HepG2 (cell line): ENCODE measurements around the gene DISP1. TPM values are rescaled to one million over a fixed set of nuclear protein-coding genes. Genes with fewer than 3 reads are reported as not detected.

Experiments
- ATAC-seq: fragments of 200-7000 bp; cut with Tn5 transposase; 3 replicates; pipeline ENCODE4 v1.9.1; 2020; ENCODE audit warnings: mild to moderate bottlenecking, moderate library complexity
- BruUV-seq: library from RNA; stranded (reverse); fragments of 400-500 nt; replicated peaks from 2 replicates; lab custom pipeline; 2021; lab: Mats Ljungman, UMichigan
- CTCF ChIA-PET: fragments of 300-600 bp; formaldehyde crosslinking; extraction: SDS; loops from one replicate; lab custom pipeline; 2021; ENCODE audit warnings: low total read pairs, inconsistent platforms, low intra/inter-chr PET ratio; lab: Yijun Ruan, JAX
- POLR2A ChIA-PET: fragments of 350-600 bp; sonication (Branson Sonifier 250); formaldehyde crosslinking; loops from one replicate; lab custom pipeline; 2020; ENCODE audit warnings: antibody characterized with exemption, inconsistent platforms; lab: Yijun Ruan, JAX
- DNase-seq: peaks from one replicate; pipeline ENCODE4 v3.0.0-alpha.2; 2015; ENCODE audit warnings: low spot score
- FAIRE-seq: peaks from 3 replicates; lab custom pipeline; 2011; peaks lifted over from hg19 to GRCh38; lab: Jason Lieb, UNC
- H2AFZ ChIP-seq: one replicate; pipeline ENCODE4 v1.6.1; 2011; ENCODE audit warnings: low read length, inconsistent platforms
- H3K27ac ChIP-seq: fragments of 300-600 bp; 3 replicates; pipeline ENCODE4 v1.8.0; 2011; ENCODE audit warnings: mixed run types, mild to moderate bottlenecking, mixed read lengths, low read length, inconsistent platforms; ENCODE audit not compliant: insufficient read depth; ENCODE audit errors: extremely low read length
- H3K27me3 ChIP-seq, 2 experiments: fragments of 200-600 bp in 1 of 2; 2 replicates in 1 of 2; 3 replicates in 1 of 2; pipeline versions ENCODE4 v1.6.0 to v1.8.0; 2011; ENCODE audit warnings: low read length in 2 of 2, mild to moderate bottlenecking in 2 of 2, moderate library complexity in 2 of 2, inconsistent platforms in 1 of 2; ENCODE audit not compliant: insufficient read depth in 2 of 2, control insufficient read depth in 1 of 2
- H3K36me3 ChIP-seq, 2 experiments: fragments of 200-600 bp in 1 of 2; replicated peaks in 1 of 2; 2 replicates in 1 of 2; 3 replicates in 1 of 2; pipeline versions ENCODE4 v1.5.1 to v1.8.0; 2011; ENCODE audit warnings: low read length in 2 of 2, inconsistent platforms in 1 of 2; ENCODE audit not compliant: insufficient read depth in 2 of 2, control insufficient read depth in 1 of 2
- H3K4me1 ChIP-seq: 2 replicates; pipeline ENCODE4 v1.5.1; 2012; ENCODE audit warnings: low read length, inconsistent platforms; ENCODE audit not compliant: insufficient read depth
- H3K4me2 ChIP-seq: 2 replicates; pipeline ENCODE4 v1.6.0; 2011; ENCODE audit warnings: low read depth, low read length, inconsistent platforms
- H3K4me3 ChIP-seq, 3 experiments: fragments of 200-600 bp in 1 of 3; sonication (generic), shearing (Covaris generic) in 1 of 3; replicated peaks in 1 of 3; 2 replicates each; pipeline ENCODE4 v1.5.1; 2011 to 2016; ENCODE audit warnings: low read length in 3 of 3, inconsistent platforms in 2 of 3, low read depth in 2 of 3, mild to moderate bottlenecking in 2 of 3, control low read depth in 1 of 3, mixed read lengths in 1 of 3; ENCODE audit not compliant: insufficient read depth in 1 of 3
- H3K79me2 ChIP-seq: one replicate; pipeline ENCODE4 v1.6.1; 2011; ENCODE audit warnings: low read length, inconsistent platforms; ENCODE audit not compliant: insufficient read depth
- H3K9ac ChIP-seq: 2 replicates; pipeline ENCODE4 v1.6.0; 2011; ENCODE audit warnings: mild to moderate bottlenecking, low read depth, low read length, inconsistent platforms; ENCODE audit not compliant: insufficient read depth
- H3K9me3 ChIP-seq: 2 replicates; pipeline ENCODE4 v1.5.1; 2012; ENCODE audit warnings: mild to moderate bottlenecking, low read length
- H4K20me1 ChIP-seq: 2 replicates; pipeline ENCODE4 v1.6.0; 2011; ENCODE audit warnings: inconsistent platforms, mild to moderate bottlenecking, low read length, moderate library complexity; ENCODE audit not compliant: insufficient read depth
- GABPA ChIP-seq, 2 experiments: IDR thresholded peaks; 2 replicates each; pipeline ENCODE4 v1.6.1; 2011 to 2016; ENCODE audit warnings: low read depth in 2 of 2, low read length in 1 of 2, missing biosample characterization in 1 of 2, missing genetic modification characterization in 1 of 2
- WGBS: methylation state at CpG from one replicate; pipeline ENCODE4 v1.1.6; 2017; ENCODE audit warnings: low lambda C conversion rate; 5-methylcytosine and 5-hydroxymethylcytosine counted together
- in situ Hi-C: cut with HindIII; loops from 2 replicates; pipeline ENCODE4 v1.10.0; 2017; ENCODE audit warnings: low pct_unique_long_range_greater_than_20kb; ENCODE audit not compliant: extremely low pct_ligation_motif_present
- intact Hi-C: fragments of 100-400 bp; cut with micrococcal nuclease; formaldehyde crosslinking; loops from one replicate; pipeline ENCODE4 v1.10.0; 2022; ENCODE audit not compliant: unreplicated experiment
- polyA plus RNA-seq, 8 experiments: library from polyadenylated mRNA; depleted of rRNA in 3 of 8; stranded (reverse) in 7 of 8; unstranded in 1 of 8; fragments of >200 nt; fragmentation: Illumina TruSeq in 4 of 8; extraction: Trizol in 4 of 8; gene quantifications; 2 replicates each; pipeline versions ENCODE4 v1.2.1 to v1.2.3, GENCODE V29; 2011 to 2016; ENCODE audit warnings: low read depth in 4 of 8, missing spikeins in 1 of 8, mixed read lengths in 1 of 8; ENCODE audit not compliant: insufficient read depth in 1 of 8
- total RNA-seq, 5 experiments: library from RNA; depleted of rRNA; stranded (reverse); fragments of >200 nt; fragmentation: Illumina TruSeq; extraction: Trizol; gene quantifications; 2 replicates each; pipeline ENCODE4 v1.2.3, GENCODE V29; 2016; ENCODE audit warnings: low read depth in 1 of 5
- TF ChIP-seq, protein P1 (sequence below): IDR thresholded peaks from 2 replicates; pipeline ENCODE4 v1.4.0; 2020; ENCODE audit warnings: mild to moderate bottlenecking, missing genetic modification reagents
- TF ChIP-seq, protein P2 (sequence below): sonication (generic); formaldehyde crosslinking; IDR thresholded peaks from 2 replicates; pipeline ENCODE4 v1.5.0; 2020; ENCODE audit warnings: missing genetic modification reagents, mild to moderate bottlenecking, borderline replicate concordance

The DISP1 gene
- total and polyA plus RNA-seq, 2 of the 13 experiments (the other 11 are each of a cell fraction or from before 2014, with no cell fraction given): 1.9 to 2.0 TPM

GRCh38 chr1:222811671-222812070 is 3.2 kb upstream of the DISP1 start (continued):
- TF ChIP-seq, protein P1, sequence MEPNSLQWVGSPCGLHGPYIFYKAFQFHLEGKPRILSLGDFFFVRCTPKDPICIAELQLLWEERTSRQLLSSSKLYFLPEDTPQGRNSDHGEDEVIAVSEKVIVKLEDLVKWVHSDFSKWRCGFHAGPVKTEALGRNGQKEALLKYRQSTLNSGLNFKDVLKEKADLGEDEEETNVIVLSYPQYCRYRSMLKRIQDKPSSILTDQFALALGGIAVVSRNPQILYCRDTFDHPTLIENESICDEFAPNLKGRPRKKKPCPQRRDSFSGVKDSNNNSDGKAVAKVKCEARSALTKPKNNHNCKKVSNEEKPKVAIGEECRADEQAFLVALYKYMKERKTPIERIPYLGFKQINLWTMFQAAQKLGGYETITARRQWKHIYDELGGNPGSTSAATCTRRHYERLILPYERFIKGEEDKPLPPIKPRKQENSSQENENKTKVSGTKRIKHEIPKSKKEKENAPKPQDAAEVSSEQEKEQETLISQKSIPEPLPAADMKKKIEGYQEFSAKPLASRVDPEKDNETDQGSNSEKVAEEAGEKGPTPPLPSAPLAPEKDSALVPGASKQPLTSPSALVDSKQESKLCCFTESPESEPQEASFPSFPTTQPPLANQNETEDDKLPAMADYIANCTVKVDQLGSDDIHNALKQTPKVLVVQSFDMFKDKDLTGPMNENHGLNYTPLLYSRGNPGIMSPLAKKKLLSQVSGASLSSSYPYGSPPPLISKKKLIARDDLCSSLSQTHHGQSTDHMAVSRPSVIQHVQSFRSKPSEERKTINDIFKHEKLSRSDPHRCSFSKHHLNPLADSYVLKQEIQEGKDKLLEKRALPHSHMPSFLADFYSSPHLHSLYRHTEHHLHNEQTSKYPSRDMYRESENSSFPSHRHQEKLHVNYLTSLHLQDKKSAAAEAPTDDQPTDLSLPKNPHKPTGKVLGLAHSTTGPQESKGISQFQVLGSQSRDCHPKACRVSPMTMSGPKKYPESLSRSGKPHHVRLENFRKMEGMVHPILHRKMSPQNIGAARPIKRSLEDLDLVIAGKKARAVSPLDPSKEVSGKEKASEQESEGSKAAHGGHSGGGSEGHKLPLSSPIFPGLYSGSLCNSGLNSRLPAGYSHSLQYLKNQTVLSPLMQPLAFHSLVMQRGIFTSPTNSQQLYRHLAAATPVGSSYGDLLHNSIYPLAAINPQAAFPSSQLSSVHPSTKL (CRISPR knock-in tag): peak; percentile 45; the same call in 1 of the 2 replicates

- Histone ChIP-seq H3K9ac (no peak overlapping the region), H4K20me1 (no peaks in the 10 kb centered on the region), H3K4me1 (peaks cover 68% of the 10 kb centered on the region), H3K79me2 (peaks cover 22% of the 10 kb centered on the region), H3K27me3 (no peaks in the 10 kb centered on the region; a peak in 1 of 5 replicates), H3K4me2 (peak overlapping the region; percentile 69), H3K27ac (peak overlapping the region; percentile 74), H3K4me3 (peak overlapping the region in 2 of 3 experiments; percentile 75 to 87; a peak in 2 of 6 replicates), H2AFZ (peak overlapping the region; percentile 64), H3K9me3 (no peaks in the 10 kb centered on the region), H3K36me3 (no peaks in the 10 kb centered on the region)
- ATAC-seq: no peak
- ChIA-PET CTCF (no interaction called here), POLR2A (no interaction called here)
- FAIRE-seq: no peak
- no TSS peak for BruUV-seq
- DNase-seq: no peak
- TF ChIP-seq, protein P2, sequence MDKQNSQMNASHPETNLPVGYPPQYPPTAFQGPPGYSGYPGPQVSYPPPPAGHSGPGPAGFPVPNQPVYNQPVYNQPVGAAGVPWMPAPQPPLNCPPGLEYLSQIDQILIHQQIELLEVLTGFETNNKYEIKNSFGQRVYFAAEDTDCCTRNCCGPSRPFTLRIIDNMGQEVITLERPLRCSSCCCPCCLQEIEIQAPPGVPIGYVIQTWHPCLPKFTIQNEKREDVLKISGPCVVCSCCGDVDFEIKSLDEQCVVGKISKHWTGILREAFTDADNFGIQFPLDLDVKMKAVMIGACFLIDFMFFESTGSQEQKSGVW (CRISPR knock-in tag): no peak
- no peak for TF ChIP-seq GABPA (IDR thresholded peaks at IDR 0.05; ENCODE audit: low read depth, low read length)
- peak; percentile 11; the same call in 1 of the 2 replicates for TF ChIP-seq GABPA (CRISPR knock-in tag; IDR thresholded peaks at IDR 0.05; ENCODE audit: low read depth)
- intact Hi-C loops: no loop called here
- 73% methylated on average over 14 of the region's 14 CpGs for WGBS
- in situ Hi-C loops: no loop called here
These were observed 838 bp upstream of the DISP1 start for GRCh38 chr1:222813866-222814535.
